Naive thymus-derived CD4-positive, alpha-beta T cell (primary cell): ENCODE data around the gene IFRD1. TPM values are rescaled to one million over a fixed set of nuclear protein-coding genes. Genes with fewer than 3 reads are reported as not detected.

Experiments used
- ATAC-seq: fragments of 150-1000 bp; cut with Tn5 transposase; 2 replicates; pipeline ENCODE4 v1.10.0; 2021; ENCODE audit warnings: mild to moderate bottlenecking, moderate library complexity
- CTCF ChIA-PET: fragments of 350-600 bp; sonication (Branson Sonifier 250); formaldehyde crosslinking; loops from one replicate; lab custom pipeline; 2021; ENCODE audit warnings: antibody characterized with exemption; lab: Charles Lee
- POLR2A ChIA-PET: fragments of 350-600 bp; sonication (Branson Sonifier 250); formaldehyde crosslinking; loops from one replicate; lab custom pipeline; 2021; ENCODE audit warnings: antibody characterized with exemption, inconsistent platforms; lab: Charles Lee
- DNase-seq, 9 donors: peaks; one replicate each; pipeline versions ENCODE4 v3.0.0 to v3.0.0-alpha.2; 2020 to 2022; ENCODE audit warnings: mixed read lengths in 1 of 9
- H3K27ac ChIP-seq: one replicate; pipeline ENCODE4 v1.7.0; 2013; ENCODE audit warnings: mild to moderate bottlenecking, low read depth, low read length, moderate library complexity
- H3K27me3 ChIP-seq, 2 donors: one replicate each; pipeline ENCODE4 v1.7.0; 2013; ENCODE audit warnings: low read length in 2 of 2, mild to moderate bottlenecking in 2 of 2, moderate library complexity in 2 of 2; ENCODE audit not compliant: control insufficient read depth in 2 of 2, insufficient read depth in 2 of 2
- H3K36me3 ChIP-seq, 3 experiments: 1 replicate in 2 of 3; 2 replicates in 1 of 3; pipeline ENCODE4 v1.7.0; 2013; ENCODE audit warnings: low read length in 3 of 3, mild to moderate bottlenecking in 3 of 3, moderate library complexity in 1 of 3; ENCODE audit not compliant: insufficient read depth in 3 of 3, control insufficient read depth in 2 of 3
- H3K4me1 ChIP-seq, 2 donors: one replicate each; pipeline ENCODE4 v1.7.0; 2013; ENCODE audit warnings: low read length in 2 of 2, mild to moderate bottlenecking in 2 of 2, moderate library complexity in 1 of 2; ENCODE audit not compliant: control insufficient read depth in 2 of 2, insufficient read depth in 2 of 2
- H3K4me3 ChIP-seq: 2 replicates; pipeline ENCODE4 v1.7.0; 2013; ENCODE audit warnings: mild to moderate bottlenecking, low read length
- H3K9me3 ChIP-seq, 3 experiments: 1 replicate in 2 of 3; 2 replicates in 1 of 3; pipeline ENCODE4 v1.7.0; 2013; ENCODE audit warnings: low read length in 3 of 3; ENCODE audit not compliant: control insufficient read depth in 2 of 3
- H3K27ac Mint-ChIP-seq, 9 donors: one replicate each; pipeline ENCODE4 v1.8.0; 2020 to 2022; ENCODE audit warnings: mixed read lengths in 9 of 9, mild to moderate bottlenecking in 8 of 9, moderate library complexity in 5 of 9, inconsistent platforms in 2 of 9
- H3K27me3 Mint-ChIP-seq, 5 donors: one replicate each; pipeline ENCODE4 v1.8.0; 2021 to 2022; ENCODE audit warnings: mixed read lengths in 5 of 5, mild to moderate bottlenecking in 1 of 5
- H3K36me3 Mint-ChIP-seq, 5 donors: one replicate each; pipeline ENCODE4 v1.8.0; 2020 to 2022; ENCODE audit warnings: mixed read lengths in 5 of 5, mild to moderate bottlenecking in 3 of 5, inconsistent platforms in 1 of 5
- H3K4me1 Mint-ChIP-seq, 7 donors: one replicate each; pipeline ENCODE4 v1.8.0; 2020 to 2022; ENCODE audit warnings: mixed read lengths in 7 of 7, mild to moderate bottlenecking in 3 of 7, inconsistent platforms in 1 of 7
- H3K4me3 Mint-ChIP-seq, 10 donors: one replicate each; pipeline ENCODE4 v1.8.0; 2020 to 2022; ENCODE audit warnings: mild to moderate bottlenecking in 10 of 10, mixed read lengths in 10 of 10, moderate library complexity in 6 of 10, inconsistent platforms in 2 of 10
- H3K9me3 Mint-ChIP-seq, 11 donors: one replicate each; pipeline ENCODE4 v1.8.0; 2020 to 2022; ENCODE audit warnings: mixed read lengths in 11 of 11, mild to moderate bottlenecking in 4 of 11, inconsistent platforms in 1 of 11, moderate library complexity in 1 of 11
- intact Hi-C, 2 donors: fragments of 100-400 bp; cut with micrococcal nuclease; formaldehyde crosslinking; loops; one replicate each; pipeline ENCODE4 v1.15.1; 2023
- polyA plus RNA-seq, 2 donors: library from polyadenylated mRNA; unstranded; fragments of 300-500 nt; fragmentation: Illumina TruSeq; gene quantifications; one replicate each; pipeline ENCODE4 v1.2.3, GENCODE V29; 2021
- total RNA-seq, 6 experiments: library from RNA in 5 of 6; stranded (reverse) in 5 of 6; gene quantifications; 1 replicate in 5 of 6; 2 replicates in 1 of 6; pipeline ENCODE4 v1.2.3 and lab custom pipeline; 2021 to 2026

IFRD1 gene
- total and polyA plus RNA-seq, 7 experiments from 2014 or later, result 25.2 to 250 (median 56.5) TPM

- H3K27me3 ChIP-seq, result no peaks in the 10 kb centered on the region
- no peak overlapping the region for H3K4me3 ChIP-seq
- H3K9me3 ChIP-seq, result no peaks in the 10 kb centered on the region
- H3K27ac ChIP-seq, result no peak overlapping the region
- H3K36me3 ChIP-seq, result no peaks in the 10 kb centered on the region
- peaks cover 0 to 16% of the 10 kb centered on the region in 2 donors for H3K4me1 ChIP-seq
- POLR2A ChIA-PET, result interaction anchor here (1.0 to 2.1 kb wide), 2 partner anchors 28 to 29 kb away, joined by 5 to 13 read pairs; partner anchors contain the start of gene IFRD1
- peaks cover 0 to 4% (median 0%) of the 10 kb centered on the region in 11 donors for H3K9me3 Mint-ChIP-seq
- CTCF ChIA-PET, result interaction anchor here (0.7 to 1.0 kb wide), 2 partner anchors 8 to 28 kb away, joined by 3 read pairs; no protein-coding TSS in a partner anchor
- H3K4me3 Mint-ChIP-seq, result peak overlapping the region in 9 of 10 donors; percentile 25 to 76 (median 43)
- peak; percentile 61 for ATAC-seq
- H3K36me3 Mint-ChIP-seq, result peaks cover 0 to 3% (median 0%) of the 10 kb centered on the region in 5 donors
- H3K4me1 Mint-ChIP-seq, result peaks cover 14 to 29% (median 25%) of the 10 kb centered on the region in 7 donors
- peak in 7 of 9 donors; percentile 14 to 49 (median 26) for DNase-seq
- H3K27me3 Mint-ChIP-seq, result peaks cover 0 to 2% (median 0%) of the 10 kb centered on the region in 5 donors
- intact Hi-C loops, result loop anchor here in 1 of 2 donors (1.0 to 2.0 kb wide), 2 partner anchors 28 to 31 kb away; partner anchors contain the start of gene IFRD1
- H3K27ac Mint-ChIP-seq, result peak overlapping the region in 8 of 9 donors; percentile 28 to 76 (median 64)
These were observed 28.4 kb upstream of the IFRD1 start for GRCh38 chr7:112421666-112422486.

GRCh38 chr7:112422842-112423496 lies 27.3 kb upstream of the IFRD1 start:
- Histone ChIP-seq H3K4me3 (no peak overlapping the region), H3K4me1 (peaks cover 0 to 16% of the 10 kb centered on the region in 2 donors), H3K27me3 (no peaks in the 10 kb centered on the region), H3K36me3 (no peaks in the 10 kb centered on the region), H3K27ac (no peak overlapping the region), H3K9me3 (no peaks in the 10 kb centered on the region)
- Mint-ChIP-seq H3K4me3 (peak overlapping the region in 2 of 10 donors; percentile 51 to 52), H3K27ac (peak overlapping the region in 5 of 9 donors; percentile 14 to 76 (median 71)), H3K36me3 (peaks cover 0 to 3% (median 0%) of the 10 kb centered on the region in 5 donors), H3K27me3 (peaks cover 0 to 2% (median 0%) of the 10 kb centered on the region in 5 donors), H3K4me1 (peaks cover 14 to 29% (median 25%) of the 10 kb centered on the region in 7 donors), H3K9me3 (peaks cover 0 to 3% (median 0%) of the 10 kb centered on the region in 11 donors)
- CTCF ChIA-PET, result interaction anchor here (1.0 kb wide), 1 partner anchor 10 kb away, joined by 3 read pairs; no protein-coding TSS in a partner anchor
- ATAC-seq (peak; percentile 45), DNase-seq (no peak)
- intact Hi-C loops, result loop anchor here in 1 of 2 donors (1.0 kb wide), 1 partner anchor 27 kb away; the partner anchor contains the start of gene IFRD1
- POLR2A ChIA-PET, result interaction anchor here (2.1 kb wide), 1 partner anchor 28 kb away, joined by 13 read pairs; the partner anchor contains the start of gene IFRD1

- Mint-ChIP-seq H3K4me1 (peaks cover 14 to 29% (median 25%) of the 10 kb centered on the region in 7 donors), H3K9me3 (no peaks in the 10 kb centered on the region)
- intact Hi-C loops, result no loop called here
These were observed 26.3 kb upstream of the IFRD1 start for GRCh38 chr7:112423987-112424386.

GRCh38 chr7:112427984-112428383 lies 22.3 kb upstream of the IFRD1 start:
- Mint-ChIP-seq H3K36me3 (peaks cover 0 to 2% (median 0%) of the 10 kb centered on the region in 5 donors), H3K27me3 (peaks cover 0 to 4% (median 0%) of the 10 kb centered on the region in 5 donors), H3K4me1 (peaks cover 2 to 10% (median 9%) of the 10 kb centered on the region in 7 donors), H3K4me3 (no peak overlapping the region), H3K27ac (no peak overlapping the region), H3K9me3 (no peaks in the 10 kb centered on the region)
- H3K9me3 ChIP-seq, result no peaks in the 10 kb centered on the region
- ATAC-seq (no peak), DNase-seq (no peak)
- H3K4me1 ChIP-seq, result peaks cover 0 to 1% of the 10 kb centered on the region in 2 donors
- CTCF ChIA-PET, result no interaction called here
- H3K36me3 ChIP-seq, result no peaks in the 10 kb centered on the region
- H3K4me3 ChIP-seq, result no peak overlapping the region
- intact Hi-C loops, result no loop called here
- H3K27ac ChIP-seq, result no peak overlapping the region
- POLR2A ChIA-PET, result no interaction called here
- no peaks in the 10 kb centered on the region for H3K27me3 ChIP-seq

More at GRCh38 chr7:112423987-112424386, 26.3 kb upstream of the IFRD1 start:
- Histone ChIP-seq H3K27me3 (no peaks in the 10 kb centered on the region), H3K4me3 (no peak overlapping the region), H3K36me3 (no peaks in the 10 kb centered on the region), H3K4me1 (peaks cover 0 to 16% of the 10 kb centered on the region in 2 donors), H3K9me3 (no peaks in the 10 kb centered on the region), H3K27ac (no peak overlapping the region)
- ATAC-seq (no peak), DNase-seq (no peak)
- Mint-ChIP-seq H3K4me3 (no peak overlapping the region), H3K36me3 (peaks cover 0 to 2% (median 0%) of the 10 kb centered on the region in 5 donors), H3K27me3 (no peaks in the 10 kb centered on the region), H3K27ac (peak overlapping the region in 1 of 9 donors; percentile 72)
- CTCF ChIA-PET, result no interaction called here
- POLR2A ChIA-PET, result interaction anchor here (2.1 kb wide), 1 partner anchor 27 kb away, joined by 13 read pairs; the partner anchor contains the start of gene IFRD1

GRCh38 chr7:112428715-112429114 lies 21.5 kb upstream of the IFRD1 start:
- no peak for ATAC-seq
- H3K4me1 Mint-ChIP-seq, result peaks cover 0 to 5% (median 1%) of the 10 kb centered on the region in 7 donors
- CTCF ChIA-PET, result interaction anchor here (0.5 kb wide), 1 partner anchor 1303 kb away, joined by 4 read pairs; no protein-coding TSS in a partner anchor

GRCh38 chr7:112430649-112431048 lies 19.6 kb upstream of the IFRD1 start:
- POLR2A ChIA-PET, result interaction anchor here (0.6 kb wide), 1 partner anchor 14 kb away, joined by 3 read pairs; no protein-coding TSS in a partner anchor
- CTCF ChIA-PET, result no interaction called here

More at GRCh38 chr7:112428715-112429114, 21.5 kb upstream of the IFRD1 start:
- POLR2A ChIA-PET, result no interaction called here
- Mint-ChIP-seq H3K9me3 (no peaks in the 10 kb centered on the region), H3K36me3 (peaks cover 0 to 3% (median 0%) of the 10 kb centered on the region in 5 donors), H3K27me3 (peaks cover 0 to 4% (median 0%) of the 10 kb centered on the region in 5 donors), H3K27ac (no peak overlapping the region), H3K4me3 (no peak overlapping the region)
- intact Hi-C loops, result no loop called here
- no peaks in the 10 kb centered on the region for H3K36me3 ChIP-seq
- no peak overlapping the region for H3K4me3 ChIP-seq
- H3K9me3 ChIP-seq, result no peaks in the 10 kb centered on the region
- no peak for DNase-seq
- no peaks in the 10 kb centered on the region for H3K27me3 ChIP-seq
- H3K27ac ChIP-seq, result no peak overlapping the region
- H3K4me1 ChIP-seq, result no peaks in the 10 kb centered on the region

More at GRCh38 chr7:112430649-112431048, 19.6 kb upstream of the IFRD1 start:
- no peak overlapping the region for H3K4me3 ChIP-seq
- H3K9me3 ChIP-seq, result no peaks in the 10 kb centered on the region
- no peak overlapping the region for H3K27ac ChIP-seq
- Mint-ChIP-seq H3K9me3 (no peaks in the 10 kb centered on the region), H3K27ac (no peak overlapping the region), H3K27me3 (peaks cover 0 to 4% (median 0%) of the 10 kb centered on the region in 5 donors), H3K4me1 (no peaks in the 10 kb centered on the region), H3K36me3 (peaks cover 0 to 3% (median 0%) of the 10 kb centered on the region in 5 donors), H3K4me3 (no peak overlapping the region)
- no peak for ATAC-seq
- no peaks in the 10 kb centered on the region for H3K4me1 ChIP-seq
- DNase-seq, result no peak
- intact Hi-C loops, result no loop called here
- H3K27me3 ChIP-seq, result no peaks in the 10 kb centered on the region
- no peaks in the 10 kb centered on the region for H3K36me3 ChIP-seq
